ENCODE results near the gene MZB1. TPM values are rescaled to one million over a fixed set of nuclear protein-coding genes. Genes with fewer than 3 reads are reported as not detected.

The MZB1 gene
- polyA plus RNA-seq, 2 of the 4 experiments (the other 2 are of a cell fraction), result 0.09 TPM; not detected in 1

DNA sequence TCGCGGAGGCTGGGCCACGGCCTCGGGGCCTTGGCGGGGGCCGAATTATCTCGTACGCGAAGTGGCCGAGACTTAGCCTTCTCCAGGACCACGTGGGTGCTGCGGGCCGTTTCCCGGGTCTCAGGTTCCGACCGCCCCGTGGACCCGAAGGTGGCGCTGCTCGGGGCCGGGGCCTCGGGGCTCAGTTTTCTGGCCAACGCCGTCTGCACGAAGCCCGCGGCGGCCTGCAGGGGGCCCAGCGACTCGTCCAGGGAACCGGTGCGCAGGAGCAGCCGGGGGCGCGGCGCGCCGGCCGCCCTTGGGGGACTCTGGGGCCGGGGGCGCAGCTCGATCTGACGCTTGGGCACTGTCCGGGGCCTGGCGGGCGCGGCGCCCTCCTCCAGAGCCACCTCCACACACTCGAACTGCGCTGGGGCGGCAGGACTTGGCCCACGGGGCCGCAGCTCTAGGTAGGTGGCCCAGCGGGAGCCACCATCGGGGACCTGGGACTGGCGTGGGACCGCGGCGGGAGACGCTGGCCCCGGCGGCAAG lies 4.5 kb upstream of the MZB1 start (continued):
- TF ChIP-seq JUNB (IDR thresholded peaks at IDR 0.05) (no peak), TFCP2L1 (CRISPR knock-in tag; IDR thresholded peaks at IDR 0.05) (no peak), ESRRA (IDR thresholded peaks at IDR 0.05; ENCODE audit: borderline replicate concordance, low read length) (no peak), FOSL2 (IDR thresholded peaks at IDR 0.05) (no peak), FOSL2 (CRISPR knock-in tag; IDR thresholded peaks at IDR 0.05) (no peak), EHMT2 (IDR thresholded peaks at IDR 0.05; ENCODE audit: low read depth) (no peak)
- TF ChIP-seq, protein P1, sequence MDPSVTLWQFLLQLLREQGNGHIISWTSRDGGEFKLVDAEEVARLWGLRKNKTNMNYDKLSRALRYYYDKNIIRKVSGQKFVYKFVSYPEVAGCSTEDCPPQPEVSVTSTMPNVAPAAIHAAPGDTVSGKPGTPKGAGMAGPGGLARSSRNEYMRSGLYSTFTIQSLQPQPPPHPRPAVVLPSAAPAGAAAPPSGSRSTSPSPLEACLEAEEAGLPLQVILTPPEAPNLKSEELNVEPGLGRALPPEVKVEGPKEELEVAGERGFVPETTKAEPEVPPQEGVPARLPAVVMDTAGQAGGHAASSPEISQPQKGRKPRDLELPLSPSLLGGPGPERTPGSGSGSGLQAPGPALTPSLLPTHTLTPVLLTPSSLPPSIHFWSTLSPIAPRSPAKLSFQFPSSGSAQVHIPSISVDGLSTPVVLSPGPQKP (IDR thresholded peaks at IDR 0.05; ENCODE audit: low read depth, low read length), result no peak

DNA sequence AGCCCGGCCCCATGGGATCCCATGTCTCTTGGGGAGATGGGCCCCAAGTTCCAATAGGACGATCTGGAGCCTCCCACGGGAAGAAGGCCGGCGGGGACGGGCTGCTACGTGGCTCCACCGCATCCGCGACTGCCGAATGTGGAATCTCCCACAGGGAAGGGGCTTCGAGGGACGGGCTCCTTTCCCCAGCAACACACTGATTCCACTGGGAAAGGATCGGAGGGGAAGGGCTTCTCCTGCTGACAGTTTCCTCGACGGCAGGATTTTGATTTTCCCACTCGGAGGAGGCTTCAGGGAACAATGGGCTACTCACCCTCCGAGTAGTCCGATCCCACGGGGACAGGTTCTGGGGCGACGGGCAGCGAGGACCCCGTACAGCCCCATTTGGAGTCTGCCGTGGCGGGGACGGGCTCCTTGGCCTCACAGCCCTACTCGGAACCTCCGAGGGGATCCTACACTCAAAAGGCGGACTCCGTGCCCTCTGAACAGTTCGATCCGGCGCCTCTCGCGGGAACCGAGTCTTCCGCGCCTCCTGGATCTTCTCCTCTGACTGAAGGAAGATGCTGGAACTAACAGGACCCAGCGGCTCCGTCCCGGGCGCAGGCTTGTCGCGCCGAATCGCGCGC lies 3.9 kb upstream of the MZB1 start:
- FAIRE-seq (no peak), ATAC-seq (no peak), DNase-seq (ENCODE audit: low read depth in 1 of 2, low spot score in 1 of 2) (no peak)
- no peak overlapping the region for H3K4me3 ChIP-seq
- H3K4me1 ChIP-seq, result peaks cover 42% of the 10 kb centered on the region
- H3K9me3 ChIP-seq, result no peaks in the 10 kb centered on the region
- 94% methylated on average over 49 of the region's 49 CpGs for WGBS (ENCODE audit: missing lambda C conversion rate)
- H3K4me2 ChIP-seq, result no peak overlapping the region
- ChIA-PET CTCF (interaction anchor here (0.6 to 1.7 kb wide), 2 partner anchors 8 to 57 kb away, joined by 3 to 5 read pairs; no protein-coding TSS in a partner anchor), POLR2A (interaction anchor here (3.1 kb wide), 1 partner anchor 52 kb away, joined by 18 read pairs; the partner anchor contains the start of gene PAIP2)
- no peak overlapping the region for H3K27ac ChIP-seq
- TF ChIP-seq GATA3 (IDR thresholded peaks at IDR 0.05; ENCODE audit: borderline replicate concordance) (no peak), KDM5A (IDR thresholded peaks at IDR 0.05) (no peak), JUN (IDR thresholded peaks at IDR 0.05) (no peak), HOXB5 (CRISPR knock-in tag; IDR thresholded peaks at IDR 0.05) (no peak), FOXS1 (CRISPR knock-in tag; IDR thresholded peaks at IDR 0.05) (no peak), RCOR1 (IDR thresholded peaks at IDR 0.05; ENCODE audit: low read depth, low read length) (no peak), SREBF2 (IDR thresholded peaks at IDR 0.05) (no peak), CHD4 (IDR thresholded peaks at IDR 0.05; ENCODE audit: borderline replicate concordance) (no peak), HDAC2 (IDR thresholded peaks at IDR 0.05) (no peak), POLR2AphosphoS2 (conservative IDR thresholded peaks at IDR 0.05; ENCODE audit: low read length) (no peak), FOSB (CRISPR knock-in tag; IDR thresholded peaks at IDR 0.05) (no peak), PHF8 (IDR thresholded peaks at IDR 0.05; ENCODE audit: borderline replicate concordance, low read depth) (no peak)
- TF ChIP-seq, protein P2, sequence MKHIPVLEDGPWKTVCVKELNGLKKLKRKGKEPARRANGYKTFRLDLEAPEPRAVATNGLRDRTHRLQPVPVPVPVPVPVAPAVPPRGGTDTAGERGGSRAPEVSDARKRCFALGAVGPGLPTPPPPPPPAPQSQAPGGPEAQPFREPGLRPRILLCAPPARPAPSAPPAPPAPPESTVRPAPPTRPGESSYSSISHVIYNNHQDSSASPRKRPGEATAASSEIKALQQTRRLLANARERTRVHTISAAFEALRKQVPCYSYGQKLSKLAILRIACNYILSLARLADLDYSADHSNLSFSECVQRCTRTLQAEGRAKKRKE (CRISPR knock-in tag; IDR thresholded peaks at IDR 0.05; ENCODE audit: low read depth), result no peak

DNA sequence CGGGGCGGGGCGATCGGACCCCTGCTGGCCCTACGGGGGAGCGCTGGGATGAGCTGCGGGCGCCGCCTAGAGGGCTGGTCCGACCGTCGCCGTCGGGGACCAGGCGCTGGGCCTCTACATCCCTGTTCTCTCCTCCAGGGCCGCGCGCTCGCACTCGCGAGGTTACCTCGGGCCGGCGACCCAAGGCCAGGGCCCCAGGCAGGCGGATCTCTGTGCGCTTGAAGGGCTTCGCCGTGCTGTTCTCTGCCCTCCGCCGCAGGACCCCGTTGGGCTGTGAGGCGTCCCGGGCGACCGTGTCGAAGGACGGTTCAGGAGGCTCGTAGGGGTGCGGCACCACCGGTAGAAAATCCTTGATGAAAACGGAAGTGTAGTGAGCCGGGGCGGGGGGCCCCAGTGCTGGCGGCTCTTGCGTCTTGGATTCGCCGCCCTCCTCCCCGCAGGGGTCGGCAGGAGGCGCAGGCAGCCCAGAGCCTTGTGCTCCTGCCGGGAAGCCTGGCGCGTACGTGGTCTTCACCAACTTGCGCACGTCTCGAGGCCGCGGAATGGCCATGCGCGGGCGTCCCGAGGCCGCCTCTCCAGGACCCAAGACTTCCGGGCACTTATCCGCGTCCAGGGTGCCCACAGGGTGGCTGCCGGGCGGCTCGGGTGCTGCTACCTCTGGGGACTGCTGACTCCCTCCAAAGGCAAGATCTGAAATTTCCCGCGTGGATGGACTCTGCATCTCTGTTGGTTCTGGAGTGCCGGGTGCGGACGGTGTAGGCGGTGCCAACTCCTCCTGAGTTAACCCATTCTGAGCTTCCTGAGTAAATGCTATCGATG lies 3.2 kb upstream of the MZB1 start:
- CTCF ChIA-PET, result interaction anchor here (0.6 to 2.4 kb wide), 12 partner anchors 9 to 568 kb away, joined by 3 to 16 read pairs (median 4); partner anchors contain the start of genes MATR3 and PAIP2
- 56% methylated on average over 37 of the region's 77 CpGs for WGBS (ENCODE audit: missing lambda C conversion rate)
- TF ChIP-seq, protein P3, sequence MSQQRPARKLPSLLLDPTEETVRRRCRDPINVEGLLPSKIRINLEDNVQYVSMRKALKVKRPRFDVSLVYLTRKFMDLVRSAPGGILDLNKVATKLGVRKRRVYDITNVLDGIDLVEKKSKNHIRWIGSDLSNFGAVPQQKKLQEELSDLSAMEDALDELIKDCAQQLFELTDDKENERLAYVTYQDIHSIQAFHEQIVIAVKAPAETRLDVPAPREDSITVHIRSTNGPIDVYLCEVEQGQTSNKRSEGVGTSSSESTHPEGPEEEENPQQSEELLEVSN (IDR thresholded peaks at IDR 0.05; ENCODE audit: borderline replicate concordance, low read depth), result peak; percentile 61; the same call in 1 of the 2 replicates
- TF ChIP-seq JUN (IDR thresholded peaks at IDR 0.05), result peak in 1 of 2 experiments; percentile 28; a peak in 2 of 5 replicates
- TF ChIP-seq SMC3 (IDR thresholded peaks at IDR 0.05), result peak; percentile 86
- TF ChIP-seq, protein P1 (IDR thresholded peaks at IDR 0.05; ENCODE audit: low read depth, low read length), result no peak
- TF ChIP-seq ESRRA (IDR thresholded peaks at IDR 0.05; ENCODE audit: borderline replicate concordance, low read length), result no peak
- TF ChIP-seq, protein P4, sequence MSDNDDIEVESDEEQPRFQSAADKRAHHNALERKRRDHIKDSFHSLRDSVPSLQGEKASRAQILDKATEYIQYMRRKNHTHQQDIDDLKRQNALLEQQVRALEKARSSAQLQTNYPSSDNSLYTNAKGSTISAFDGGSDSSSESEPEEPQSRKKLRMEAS (IDR thresholded peaks at IDR 0.05), result peak; percentile 46; the same call in 1 of the 2 replicates
- peak; percentile 87 to 96 for TF ChIP-seq RAD21 (conservative IDR thresholded peaks at IDR 0.05 in 1 of 2, IDR thresholded peaks at IDR 0.05 in 1 of 2)
- TF ChIP-seq, protein P5, sequence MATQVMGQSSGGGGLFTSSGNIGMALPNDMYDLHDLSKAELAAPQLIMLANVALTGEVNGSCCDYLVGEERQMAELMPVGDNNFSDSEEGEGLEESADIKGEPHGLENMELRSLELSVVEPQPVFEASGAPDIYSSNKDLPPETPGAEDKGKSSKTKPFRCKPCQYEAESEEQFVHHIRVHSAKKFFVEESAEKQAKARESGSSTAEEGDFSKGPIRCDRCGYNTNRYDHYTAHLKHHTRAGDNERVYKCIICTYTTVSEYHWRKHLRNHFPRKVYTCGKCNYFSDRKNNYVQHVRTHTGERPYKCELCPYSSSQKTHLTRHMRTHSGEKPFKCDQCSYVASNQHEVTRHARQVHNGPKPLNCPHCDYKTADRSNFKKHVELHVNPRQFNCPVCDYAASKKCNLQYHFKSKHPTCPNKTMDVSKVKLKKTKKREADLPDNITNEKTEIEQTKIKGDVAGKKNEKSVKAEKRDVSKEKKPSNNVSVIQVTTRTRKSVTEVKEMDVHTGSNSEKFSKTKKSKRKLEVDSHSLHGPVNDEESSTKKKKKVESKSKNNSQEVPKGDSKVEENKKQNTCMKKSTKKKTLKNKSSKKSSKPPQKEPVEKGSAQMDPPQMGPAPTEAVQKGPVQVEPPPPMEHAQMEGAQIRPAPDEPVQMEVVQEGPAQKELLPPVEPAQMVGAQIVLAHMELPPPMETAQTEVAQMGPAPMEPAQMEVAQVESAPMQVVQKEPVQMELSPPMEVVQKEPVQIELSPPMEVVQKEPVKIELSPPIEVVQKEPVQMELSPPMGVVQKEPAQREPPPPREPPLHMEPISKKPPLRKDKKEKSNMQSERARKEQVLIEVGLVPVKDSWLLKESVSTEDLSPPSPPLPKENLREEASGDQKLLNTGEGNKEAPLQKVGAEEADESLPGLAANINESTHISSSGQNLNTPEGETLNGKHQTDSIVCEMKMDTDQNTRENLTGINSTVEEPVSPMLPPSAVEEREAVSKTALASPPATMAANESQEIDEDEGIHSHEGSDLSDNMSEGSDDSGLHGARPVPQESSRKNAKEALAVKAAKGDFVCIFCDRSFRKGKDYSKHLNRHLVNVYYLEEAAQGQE (IDR thresholded peaks at IDR 0.05), result 0 out of 2 replicates have a peak, but pooled peaks have one; percentile 40

More for the DNA sequence above, 3.2 kb upstream of the MZB1 start:
- Histone ChIP-seq H3K4me2 (peak overlapping the region; percentile 93), H3K4me3 (peak overlapping the region; percentile 85), H3K9me3 (no peaks in the 10 kb centered on the region), H3K27ac (peak overlapping the region; percentile 89 to 92), H3K4me1 (peaks cover 44% of the 10 kb centered on the region)
- DNase-seq (ENCODE audit: low read depth in 1 of 2, low spot score in 1 of 2) (peak; percentile 85 to 92), FAIRE-seq (no peak), ATAC-seq (peak; percentile 75 to 89)
- POLR2A ChIA-PET, result interaction anchor here (0.5 to 3.1 kb wide), 7 partner anchors 9 to 99 kb away, joined by 3 to 18 read pairs (median 3); partner anchors contain the start of genes PAIP2 and SLC23A1
